GM04503 (cell line): ENCODE data around the gene MBD3L5.
"Not testable (repeated sequence)": the region's sequence is repeated elsewhere in the genome, so short reads cannot be mapped to it uniquely, and the experiment has no call there.

Source experiments
- DNase-seq: peaks from one replicate; pipeline ENCODE4 v3.0.0-alpha.2; 2012; ENCODE audit warnings: low read depth

The MBD3L5 gene

GRCh38 chr19:7030278-7030677 is at the start of gene MBD3L5:
TSS of gene MBD3L5 (plus strand) at chr19:7030578. CDS start at chr19:7030612, 34 bp downstream.
- DNase-seq = not testable (repeated sequence)

- no peak for DNase-seq
Observed at GRCh38 chr19:6983448-6983847, 46.9 kb upstream of the MBD3L5 start.

- DNase-seq = no peak
Observed at GRCh38 chr19:6987850-6988249, 42.5 kb upstream of the MBD3L5 start.

GRCh38 chr19:6988257-6988656 is 42.1 kb upstream of the MBD3L5 start:
- DNase-seq = no peak

- DNase-seq = no peak
Observed at GRCh38 chr19:6995054-6995453, 35.3 kb upstream of the MBD3L5 start.

GRCh38 chr19:6996810-6997209 is 33.6 kb upstream of the MBD3L5 start:
- DNase-seq = no peak

- no peak for DNase-seq
Observed at GRCh38 chr19:6997679-6998445, 32.5 kb upstream of the MBD3L5 start.

- DNase-seq = no peak
Observed at GRCh38 chr19:6999933-7000332, 30.4 kb upstream of the MBD3L5 start.

GRCh38 chr19:7000333-7000732 is 30.0 kb upstream of the MBD3L5 start:
- DNase-seq = no peak

- DNase-seq = no peak
Observed at GRCh38 chr19:7000816-7001215, 29.6 kb upstream of the MBD3L5 start.

- DNase-seq = no peak
Observed at GRCh38 chr19:7004313-7004931, 26.0 kb upstream of the MBD3L5 start.

GRCh38 chr19:7006135-7006704 is 24.2 kb upstream of the MBD3L5 start:
- no peak for DNase-seq

- no peak for DNase-seq
Observed at GRCh38 chr19:7007859-7008258, 22.5 kb upstream of the MBD3L5 start.

- DNase-seq = no peak
Observed at GRCh38 chr19:7010722-7011593, 19.4 kb upstream of the MBD3L5 start.

GRCh38 chr19:7013678-7014077 is 16.7 kb upstream of the MBD3L5 start:
- DNase-seq = peak; percentile 14

GRCh38 chr19:7018828-7019227 is 11.6 kb upstream of the MBD3L5 start:
- no peak for DNase-seq

GRCh38 chr19:7021331-7021730 is 9.0 kb upstream of the MBD3L5 start, which contains the start of gene MBD3L2B:
TSS of gene MBD3L2B (minus strand) at chr19:7021431. CDS start at chr19:7021397, 34 bp downstream.
- not testable (repeated sequence) for DNase-seq

GRCh38 chr19:7028790-7029189 is 1.6 kb upstream of the MBD3L5 start:
- DNase-seq = not testable (repeated sequence)

- DNase-seq = not testable (repeated sequence)
Observed at GRCh38 chr19:7040079-7040478, 9.7 kb downstream of the MBD3L5 start, which contains the start of gene MBD3L4. TSS of gene MBD3L4 (minus strand) at chr19:7040179. CDS start at chr19:7040144, 35 bp downstream.

- DNase-seq = not testable (repeated sequence)
Observed at GRCh38 chr19:7041563-7041962, 11.2 kb downstream of the MBD3L5 start.

GRCh38 chr19:7049021-7049420 is 18.6 kb downstream of the MBD3L5 start, which contains the start of gene MBD3L2:
TSS of gene MBD3L2 (plus strand) at chr19:7049321. CDS start at chr19:7049374, 53 bp downstream.
- not testable (repeated sequence) for DNase-seq

- not testable (repeated sequence) for DNase-seq
Observed at GRCh38 chr19:7051421-7051820, 21.0 kb downstream of the MBD3L5 start.
